Mononuclear cell (primary cell): ENCODE results near the gene RPS14. TPM values are rescaled to one million over a fixed set of nuclear protein-coding genes. Genes with fewer than 3 reads are reported as not detected.

Source experiments
- H3K27me3 ChIP-seq: 2 replicates; pipeline ENCODE4 v1.6.0; 2011; ENCODE audit warnings: low read length, control low read depth; ENCODE audit not compliant: insufficient read depth
- H3K4me1 ChIP-seq: 2 replicates; pipeline ENCODE4 v1.5.1; 2011; ENCODE audit warnings: mild to moderate bottlenecking, low read length, control low read depth; ENCODE audit not compliant: insufficient read depth
- H3K4me3 ChIP-seq: 2 replicates; pipeline ENCODE4 v1.5.1; 2011; ENCODE audit warnings: mild to moderate bottlenecking, low read length, moderate library complexity
- H3K9me3 ChIP-seq: 2 replicates; pipeline ENCODE4 v1.5.1; 2011; ENCODE audit warnings: low read depth, mild to moderate bottlenecking, control low read depth, low read length
- total RNA-seq: library from RNA; depleted of rRNA; stranded (reverse); fragments of >200 nt; gene quantifications from one replicate; pipeline ENCODE4 v1.2.3, GENCODE V29; 2012

RPS14 gene
- total RNA-seq, 1 donor = 4,450 TPM

GRCh38 chr5:150406103-150406722, 43.3 kb downstream of the RPS14 start:
- H3K4me3 ChIP-seq = no peak overlapping the region

DNA sequence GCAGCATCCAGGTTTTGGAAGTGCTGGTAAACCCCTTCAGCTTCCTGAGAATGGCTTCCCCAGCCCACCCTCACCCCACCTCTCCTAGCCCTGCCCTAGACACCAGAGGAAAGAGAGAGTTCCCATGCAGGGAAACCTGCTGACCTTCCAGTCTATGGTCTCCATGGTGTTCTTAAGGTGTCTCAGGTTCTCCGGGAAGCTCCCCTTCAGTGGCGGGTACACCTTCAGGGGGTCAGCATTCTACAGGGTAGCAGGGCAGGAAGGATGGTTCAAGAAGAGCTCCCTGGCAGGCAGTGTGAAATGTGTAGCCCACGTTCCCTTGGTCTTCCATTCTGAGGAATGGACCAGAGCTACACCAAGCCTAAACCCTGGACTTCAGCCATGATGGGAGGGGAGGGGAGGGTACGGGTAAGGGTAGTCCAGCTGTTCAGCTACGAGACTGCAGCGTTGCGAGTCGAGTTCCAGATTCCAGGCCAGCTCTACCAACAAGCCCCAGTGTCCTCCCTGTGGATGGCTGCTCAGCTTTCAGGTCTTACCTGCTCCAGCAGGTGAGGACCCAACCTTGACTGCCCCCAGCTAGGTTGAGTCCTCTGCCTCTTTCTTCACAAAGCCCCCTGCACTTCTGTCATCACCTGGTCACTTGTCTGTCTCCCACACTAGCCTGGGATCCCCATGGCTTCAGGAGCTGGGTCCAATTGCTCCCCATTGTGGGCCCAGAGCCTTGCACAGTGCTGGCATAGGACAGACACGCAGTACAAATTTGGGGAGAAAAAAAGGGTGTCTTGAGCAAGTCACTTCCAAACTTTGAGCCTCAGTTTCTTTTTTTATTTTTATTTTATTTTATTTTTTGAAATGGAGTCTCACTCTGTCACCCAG, 44.4 kb downstream of the RPS14 start:
- peaks cover 28% of the 10 kb centered on the region for H3K4me1 ChIP-seq
- no peaks in the 10 kb centered on the region for H3K27me3 ChIP-seq
- H3K4me3 ChIP-seq = no peak overlapping the region
- no peaks in the 10 kb centered on the region for H3K9me3 ChIP-seq

More at GRCh38 chr5:150406103-150406722, 43.3 kb downstream of the RPS14 start:
- Histone ChIP-seq H3K27me3 (no peaks in the 10 kb centered on the region), H3K4me1 (peaks cover 38% of the 10 kb centered on the region), H3K9me3 (no peaks in the 10 kb centered on the region)

GRCh38 chr5:150404535-150404934, 45.0 kb downstream of the RPS14 start:
- H3K4me3 ChIP-seq = no peak overlapping the region
- peaks cover 22% of the 10 kb centered on the region for H3K4me1 ChIP-seq
- H3K27me3 ChIP-seq = no peaks in the 10 kb centered on the region
- H3K9me3 ChIP-seq = no peaks in the 10 kb centered on the region

GRCh38 chr5:150404121-150404520, 45.4 kb downstream of the RPS14 start:
- H3K4me1 ChIP-seq = peaks cover 18% of the 10 kb centered on the region
- H3K4me3 ChIP-seq = no peak overlapping the region
- H3K9me3 ChIP-seq = no peaks in the 10 kb centered on the region
- no peaks in the 10 kb centered on the region for H3K27me3 ChIP-seq

DNA sequence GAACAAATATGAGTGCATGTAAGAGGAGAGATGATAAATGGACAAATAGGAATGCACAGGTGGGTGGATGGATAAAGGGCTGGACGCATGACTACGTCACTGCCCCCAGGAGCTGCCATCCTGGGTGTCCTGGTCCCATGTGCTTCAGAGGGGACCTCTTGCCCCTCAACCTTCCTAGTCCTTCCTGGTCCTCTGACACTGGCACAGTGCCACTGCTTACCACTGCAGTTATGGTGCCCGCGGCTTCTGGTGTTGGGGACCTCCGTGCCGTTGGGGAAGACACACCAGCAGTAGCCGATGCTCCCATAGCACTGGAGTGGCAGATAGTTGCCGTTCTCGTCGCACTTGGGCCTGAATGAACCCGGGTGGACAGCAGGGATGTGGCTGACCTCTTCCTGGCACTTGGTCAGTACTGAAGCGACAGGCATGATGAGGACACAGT, 46.6 kb downstream of the RPS14 start:
- Histone ChIP-seq H3K4me1 (peaks cover 6% of the 10 kb centered on the region), H3K4me3 (no peak overlapping the region), H3K27me3 (no peaks in the 10 kb centered on the region), H3K9me3 (no peaks in the 10 kb centered on the region)

DNA sequence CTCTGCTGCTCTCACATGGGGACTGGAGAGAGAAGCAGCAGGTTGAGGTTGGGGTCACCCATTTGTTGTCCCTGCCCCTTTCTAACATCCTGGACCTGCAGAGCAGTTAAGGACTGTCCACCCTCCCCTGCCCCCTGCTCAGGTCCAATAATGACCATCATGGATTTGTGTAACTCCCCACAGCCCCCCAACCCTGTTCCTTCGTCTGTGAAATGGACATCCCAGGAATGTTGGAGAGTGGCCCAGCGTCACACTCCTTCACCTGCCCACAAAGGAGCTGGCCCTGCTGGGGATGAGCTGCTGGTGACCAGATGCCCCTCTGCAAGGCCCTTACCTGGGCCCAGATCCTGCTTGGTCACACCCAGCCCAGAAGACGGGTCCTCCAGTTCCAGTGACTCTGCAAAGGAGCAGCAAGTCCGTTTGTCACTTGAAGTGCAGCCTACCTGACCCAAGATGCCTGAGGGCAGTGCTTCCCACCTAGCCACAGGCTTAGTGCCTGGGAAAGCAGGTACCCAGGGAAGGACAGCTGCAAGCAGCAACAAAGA, 47.2 kb downstream of the RPS14 start:
- H3K27me3 ChIP-seq = no peaks in the 10 kb centered on the region
- H3K4me1 ChIP-seq = peaks cover under 1% of the 10 kb centered on the region
- no peak overlapping the region for H3K4me3 ChIP-seq
- H3K9me3 ChIP-seq = no peaks in the 10 kb centered on the region

DNA sequence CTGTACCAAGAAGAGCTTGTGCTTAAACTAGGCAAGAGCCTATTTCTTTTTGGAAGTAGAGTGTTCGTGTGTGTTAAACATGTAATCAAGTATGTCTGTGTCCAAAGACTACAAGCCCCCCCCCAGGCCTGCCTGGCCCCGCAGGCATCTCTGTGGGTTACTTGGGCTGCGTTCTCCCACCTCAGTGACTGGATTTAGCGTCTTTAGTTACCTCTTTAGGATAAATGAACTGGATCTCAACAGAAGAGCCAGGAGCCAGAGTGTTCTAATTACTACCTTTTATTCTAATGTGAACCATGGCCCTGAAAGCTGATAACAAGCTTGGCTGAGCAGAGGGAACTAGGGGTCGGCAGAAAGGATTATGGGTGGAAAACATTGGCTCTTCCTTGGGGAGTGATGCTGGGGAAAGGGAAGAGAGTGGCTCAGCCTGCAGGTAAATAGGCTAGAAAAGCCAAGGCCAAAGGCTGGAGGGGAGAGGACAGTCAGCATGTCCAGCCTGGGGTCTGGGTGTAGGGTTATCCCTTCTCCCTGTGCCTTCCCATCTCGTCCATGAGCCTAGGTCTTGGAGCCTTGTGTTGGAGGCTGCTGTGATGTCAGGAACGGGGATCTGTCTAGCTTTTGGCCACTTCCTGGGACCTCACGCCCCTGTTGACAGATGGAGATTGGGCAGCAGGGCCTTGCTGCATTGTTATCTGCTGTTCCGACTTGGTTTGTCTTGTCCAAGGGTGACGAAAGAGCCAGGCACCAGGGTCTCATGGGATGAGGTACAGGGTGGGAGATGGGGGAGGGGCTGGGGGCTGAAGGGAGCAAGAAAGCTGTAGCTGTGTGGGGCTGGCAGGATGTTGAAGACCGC, 47.9 kb downstream of the RPS14 start:
- H3K4me1 ChIP-seq = no peaks in the 10 kb centered on the region
- H3K27me3 ChIP-seq = no peaks in the 10 kb centered on the region
- H3K4me3 ChIP-seq = no peak overlapping the region

GRCh38 chr5:150401076-150401375, 48.5 kb downstream of the RPS14 start:
- Histone ChIP-seq H3K4me1 (no peaks in the 10 kb centered on the region), H3K4me3 (no peak overlapping the region), H3K27me3 (no peaks in the 10 kb centered on the region), H3K9me3 (no peaks in the 10 kb centered on the region)

More for the DNA sequence above, 47.9 kb downstream of the RPS14 start:
- no peaks in the 10 kb centered on the region for H3K9me3 ChIP-seq

- Histone ChIP-seq H3K4me1 (no peaks in the 10 kb centered on the region), H3K27me3 (no peaks in the 10 kb centered on the region), H3K9me3 (no peaks in the 10 kb centered on the region), H3K4me3 (no peak overlapping the region)
These were observed 49.0 kb downstream of the RPS14 start for GRCh38 chr5:150400316-150401075.

- Histone ChIP-seq H3K4me3 (no peak overlapping the region), H3K27me3 (no peaks in the 10 kb centered on the region), H3K4me1 (no peaks in the 10 kb centered on the region), H3K9me3 (no peaks in the 10 kb centered on the region)
These were observed 49.9 kb downstream of the RPS14 start for GRCh38 chr5:150399524-150400211.

GRCh38 chr5:150398722-150399523, 50.6 kb downstream of the RPS14 start:
- Histone ChIP-seq H3K4me3 (no peak overlapping the region), H3K9me3 (no peaks in the 10 kb centered on the region), H3K27me3 (no peaks in the 10 kb centered on the region), H3K4me1 (no peaks in the 10 kb centered on the region)

GRCh38 chr5:150397782-150398721, 51.5 kb downstream of the RPS14 start:
- Histone ChIP-seq H3K4me3 (no peak overlapping the region), H3K9me3 (no peaks in the 10 kb centered on the region), H3K4me1 (no peaks in the 10 kb centered on the region), H3K27me3 (no peaks in the 10 kb centered on the region)
